Right lobe of liver (tissue), 4 donors: ENCODE data around the gene NEK8.
A peak's percentile ranks its signal among the peaks of the same experiment; 100 is the strongest.

Experiments
- POLR2A ChIP-seq: fragments of 450-650 bp; IDR thresholded peaks from one replicate; pipeline ENCODE4 v1.6.1; 2017; ENCODE audit warnings: antibody characterized with exemption, mild to moderate bottlenecking
- TF ChIP-seq, protein P1 (sequence below), 4 donors: fragments of 200-600 bp in 3 of 4; fragments of 450-650 bp in 1 of 4; IDR thresholded peaks; one replicate each; pipeline versions ENCODE4 v1.5.1 to v1.8.0; 2016 to 2022; ENCODE audit warnings: antibody characterized with exemption in 4 of 4, mild to moderate bottlenecking in 2 of 4
- donor health status: DM: no; HTN: no; CAD: no.
- donor health status: DM: no; HTN: no; CAD: no.
- donor health status: DM: no; HTN: yes; CAD: no.

DNA sequence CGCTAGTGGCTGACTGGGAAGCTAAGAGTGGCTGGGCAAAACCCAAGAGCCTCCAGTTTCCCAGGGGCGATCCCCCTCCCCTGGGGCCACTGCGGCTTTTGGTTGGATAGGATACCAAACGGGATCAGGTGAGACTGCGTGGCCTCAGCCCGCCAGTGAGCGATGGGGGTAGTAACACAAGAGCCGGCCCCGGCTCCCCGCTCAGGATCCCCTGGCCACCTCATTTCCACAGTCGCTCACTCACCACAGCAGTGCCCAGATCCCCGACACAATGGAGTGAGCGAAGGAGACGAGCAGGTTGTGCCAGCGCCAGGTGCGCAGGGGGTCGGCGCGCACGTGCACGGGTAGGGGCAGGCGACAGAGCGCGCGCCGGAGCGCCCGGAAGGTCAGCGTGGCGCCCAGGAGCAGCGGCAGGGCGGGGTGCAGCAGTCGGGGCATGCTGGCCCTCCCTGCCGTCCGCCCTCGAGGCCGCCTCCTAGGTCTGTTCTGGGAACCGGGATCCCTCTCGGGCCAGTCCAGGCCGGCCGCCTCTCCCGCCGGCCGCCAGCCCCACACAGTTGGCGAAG lies 2.8 kb upstream of the NEK8 start:
- TF ChIP-seq, protein P1, sequence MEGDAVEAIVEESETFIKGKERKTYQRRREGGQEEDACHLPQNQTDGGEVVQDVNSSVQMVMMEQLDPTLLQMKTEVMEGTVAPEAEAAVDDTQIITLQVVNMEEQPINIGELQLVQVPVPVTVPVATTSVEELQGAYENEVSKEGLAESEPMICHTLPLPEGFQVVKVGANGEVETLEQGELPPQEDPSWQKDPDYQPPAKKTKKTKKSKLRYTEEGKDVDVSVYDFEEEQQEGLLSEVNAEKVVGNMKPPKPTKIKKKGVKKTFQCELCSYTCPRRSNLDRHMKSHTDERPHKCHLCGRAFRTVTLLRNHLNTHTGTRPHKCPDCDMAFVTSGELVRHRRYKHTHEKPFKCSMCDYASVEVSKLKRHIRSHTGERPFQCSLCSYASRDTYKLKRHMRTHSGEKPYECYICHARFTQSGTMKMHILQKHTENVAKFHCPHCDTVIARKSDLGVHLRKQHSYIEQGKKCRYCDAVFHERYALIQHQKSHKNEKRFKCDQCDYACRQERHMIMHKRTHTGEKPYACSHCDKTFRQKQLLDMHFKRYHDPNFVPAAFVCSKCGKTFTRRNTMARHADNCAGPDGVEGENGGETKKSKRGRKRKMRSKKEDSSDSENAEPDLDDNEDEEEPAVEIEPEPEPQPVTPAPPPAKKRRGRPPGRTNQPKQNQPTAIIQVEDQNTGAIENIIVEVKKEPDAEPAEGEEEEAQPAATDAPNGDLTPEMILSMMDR (IDR thresholded peaks at IDR 0.05): no peak
- peak; percentile 47 for TF ChIP-seq POLR2A
